ENCODE results near the gene CAMTA1.

DNA sequence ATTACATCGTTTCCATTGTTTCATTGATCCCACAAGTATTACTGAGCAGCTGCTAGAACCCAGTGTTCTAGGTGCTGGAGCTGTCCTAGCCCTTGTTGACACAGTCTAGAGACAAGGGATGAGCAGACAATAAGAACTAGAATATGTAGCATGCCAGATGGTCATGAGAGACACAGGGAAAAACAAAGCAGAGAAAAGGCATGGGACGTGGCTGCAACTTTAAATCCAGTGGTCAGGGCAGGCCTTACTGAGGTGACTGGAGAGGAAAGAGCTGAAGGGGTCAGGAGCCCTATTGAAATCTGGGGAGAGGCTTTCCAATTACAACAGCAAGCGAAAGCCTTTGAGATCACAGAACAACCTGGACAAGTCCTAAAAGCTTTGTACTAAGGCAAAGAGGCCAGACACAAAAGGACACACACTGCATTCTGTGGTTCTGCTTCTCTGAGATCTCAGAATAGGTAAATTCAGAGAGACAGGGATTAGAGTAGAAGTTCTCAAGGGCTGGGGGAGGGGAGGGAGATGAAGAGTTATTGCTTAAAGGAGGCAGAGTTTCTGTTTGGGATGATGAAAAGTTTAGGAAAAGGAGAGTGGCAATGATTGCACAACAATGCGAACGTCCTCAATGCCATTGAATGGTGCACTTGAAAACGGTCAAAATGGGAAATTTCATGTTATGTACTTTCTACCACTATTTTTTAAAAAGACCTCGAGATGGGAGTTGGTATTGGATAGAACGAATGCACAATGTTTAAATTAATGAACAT, 518.5 kb downstream of the CAMTA1 start:
- TF ChIP-seq TCF7L2 (IDR thresholded peaks at IDR 0.05; ENCODE audit: low read depth, low read length), result no peak
- TF ChIP-seq, protein P1, sequence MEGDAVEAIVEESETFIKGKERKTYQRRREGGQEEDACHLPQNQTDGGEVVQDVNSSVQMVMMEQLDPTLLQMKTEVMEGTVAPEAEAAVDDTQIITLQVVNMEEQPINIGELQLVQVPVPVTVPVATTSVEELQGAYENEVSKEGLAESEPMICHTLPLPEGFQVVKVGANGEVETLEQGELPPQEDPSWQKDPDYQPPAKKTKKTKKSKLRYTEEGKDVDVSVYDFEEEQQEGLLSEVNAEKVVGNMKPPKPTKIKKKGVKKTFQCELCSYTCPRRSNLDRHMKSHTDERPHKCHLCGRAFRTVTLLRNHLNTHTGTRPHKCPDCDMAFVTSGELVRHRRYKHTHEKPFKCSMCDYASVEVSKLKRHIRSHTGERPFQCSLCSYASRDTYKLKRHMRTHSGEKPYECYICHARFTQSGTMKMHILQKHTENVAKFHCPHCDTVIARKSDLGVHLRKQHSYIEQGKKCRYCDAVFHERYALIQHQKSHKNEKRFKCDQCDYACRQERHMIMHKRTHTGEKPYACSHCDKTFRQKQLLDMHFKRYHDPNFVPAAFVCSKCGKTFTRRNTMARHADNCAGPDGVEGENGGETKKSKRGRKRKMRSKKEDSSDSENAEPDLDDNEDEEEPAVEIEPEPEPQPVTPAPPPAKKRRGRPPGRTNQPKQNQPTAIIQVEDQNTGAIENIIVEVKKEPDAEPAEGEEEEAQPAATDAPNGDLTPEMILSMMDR (IDR thresholded peaks at IDR 0.05), result no peak
- TF ChIP-seq POLR2AphosphoS5 (IDR thresholded peaks at IDR 0.05; ENCODE audit: low read depth, low read length), result no peak
- TF ChIP-seq SIN3A (IDR thresholded peaks at IDR 0.05; ENCODE audit: borderline replicate concordance, insufficient read depth, low read depth, low read length), result no peak
- TF ChIP-seq, protein P2, sequence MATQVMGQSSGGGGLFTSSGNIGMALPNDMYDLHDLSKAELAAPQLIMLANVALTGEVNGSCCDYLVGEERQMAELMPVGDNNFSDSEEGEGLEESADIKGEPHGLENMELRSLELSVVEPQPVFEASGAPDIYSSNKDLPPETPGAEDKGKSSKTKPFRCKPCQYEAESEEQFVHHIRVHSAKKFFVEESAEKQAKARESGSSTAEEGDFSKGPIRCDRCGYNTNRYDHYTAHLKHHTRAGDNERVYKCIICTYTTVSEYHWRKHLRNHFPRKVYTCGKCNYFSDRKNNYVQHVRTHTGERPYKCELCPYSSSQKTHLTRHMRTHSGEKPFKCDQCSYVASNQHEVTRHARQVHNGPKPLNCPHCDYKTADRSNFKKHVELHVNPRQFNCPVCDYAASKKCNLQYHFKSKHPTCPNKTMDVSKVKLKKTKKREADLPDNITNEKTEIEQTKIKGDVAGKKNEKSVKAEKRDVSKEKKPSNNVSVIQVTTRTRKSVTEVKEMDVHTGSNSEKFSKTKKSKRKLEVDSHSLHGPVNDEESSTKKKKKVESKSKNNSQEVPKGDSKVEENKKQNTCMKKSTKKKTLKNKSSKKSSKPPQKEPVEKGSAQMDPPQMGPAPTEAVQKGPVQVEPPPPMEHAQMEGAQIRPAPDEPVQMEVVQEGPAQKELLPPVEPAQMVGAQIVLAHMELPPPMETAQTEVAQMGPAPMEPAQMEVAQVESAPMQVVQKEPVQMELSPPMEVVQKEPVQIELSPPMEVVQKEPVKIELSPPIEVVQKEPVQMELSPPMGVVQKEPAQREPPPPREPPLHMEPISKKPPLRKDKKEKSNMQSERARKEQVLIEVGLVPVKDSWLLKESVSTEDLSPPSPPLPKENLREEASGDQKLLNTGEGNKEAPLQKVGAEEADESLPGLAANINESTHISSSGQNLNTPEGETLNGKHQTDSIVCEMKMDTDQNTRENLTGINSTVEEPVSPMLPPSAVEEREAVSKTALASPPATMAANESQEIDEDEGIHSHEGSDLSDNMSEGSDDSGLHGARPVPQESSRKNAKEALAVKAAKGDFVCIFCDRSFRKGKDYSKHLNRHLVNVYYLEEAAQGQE (IDR thresholded peaks at IDR 0.05; ENCODE audit: insufficient read depth in 1 of 2, low read depth in 2 of 2, low read length in 1 of 2), result no peak
